Activated CD4-positive, alpha-beta T cell treated with anti-CD3 and anti-CD28 coated beads for 1 hour (primary cell): ENCODE results near the gene SLC9A1.

Source experiments
- DNase-seq: peaks from one replicate; pipeline ENCODE4 v3.0.0-alpha.2; 2020

Gene SLC9A1

DNA sequence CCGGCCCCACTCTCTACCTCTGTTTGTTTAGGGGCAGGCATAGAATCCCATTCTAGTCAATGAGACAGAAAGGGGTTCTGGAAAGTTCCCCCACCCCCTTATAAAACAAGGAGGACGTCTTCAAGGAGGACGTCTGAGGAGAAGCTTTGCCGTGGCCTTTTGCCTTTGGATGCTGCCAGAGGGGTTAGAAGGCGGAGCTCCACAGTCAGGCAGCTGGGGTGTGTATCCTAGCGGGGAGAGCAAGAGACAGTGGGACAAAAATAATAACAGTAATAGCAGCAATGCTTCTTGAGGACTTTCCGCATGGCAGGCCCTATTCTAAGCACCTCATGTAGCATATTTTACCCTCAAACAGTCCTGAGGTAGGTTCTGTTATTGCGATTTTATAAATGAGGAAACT lies 94.0 kb downstream of the SLC9A1 start:
- DNase-seq = no peak

DNA sequence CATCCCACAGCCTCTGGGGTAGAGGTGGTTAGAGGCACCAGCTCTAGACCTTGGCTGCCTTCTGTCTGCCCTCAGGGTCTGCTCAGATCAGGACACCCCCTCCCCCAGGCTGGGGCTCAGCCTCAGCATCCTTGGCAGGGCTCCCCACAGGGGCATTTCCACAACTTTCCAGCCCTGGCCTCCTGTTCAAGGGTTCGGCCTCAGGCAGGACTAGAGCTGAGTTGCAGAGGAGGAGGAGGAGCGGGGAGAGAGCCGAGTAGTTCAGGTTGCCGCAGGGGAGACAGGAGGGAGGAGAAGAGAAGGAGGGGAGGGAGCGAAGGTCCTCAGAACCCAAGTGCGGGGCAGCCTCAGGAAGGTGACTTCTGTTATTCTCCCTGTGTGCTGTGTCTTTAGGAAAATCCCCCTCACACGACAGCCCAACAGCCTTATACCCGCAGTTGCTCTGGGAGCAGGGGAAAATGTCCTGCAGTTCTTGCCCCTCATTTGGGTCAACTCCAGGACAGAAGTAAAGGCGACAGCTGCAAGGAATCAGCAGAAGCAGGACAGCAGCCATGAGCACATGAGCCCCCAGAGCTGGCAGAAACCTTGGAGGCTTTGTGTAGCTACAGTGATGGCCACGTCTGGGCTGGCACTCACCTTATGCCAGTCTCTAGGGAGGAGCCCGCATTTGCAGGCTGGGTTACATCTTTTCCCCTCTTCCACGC lies 95.8 kb downstream of the SLC9A1 start:
- DNase-seq = no peak

DNA sequence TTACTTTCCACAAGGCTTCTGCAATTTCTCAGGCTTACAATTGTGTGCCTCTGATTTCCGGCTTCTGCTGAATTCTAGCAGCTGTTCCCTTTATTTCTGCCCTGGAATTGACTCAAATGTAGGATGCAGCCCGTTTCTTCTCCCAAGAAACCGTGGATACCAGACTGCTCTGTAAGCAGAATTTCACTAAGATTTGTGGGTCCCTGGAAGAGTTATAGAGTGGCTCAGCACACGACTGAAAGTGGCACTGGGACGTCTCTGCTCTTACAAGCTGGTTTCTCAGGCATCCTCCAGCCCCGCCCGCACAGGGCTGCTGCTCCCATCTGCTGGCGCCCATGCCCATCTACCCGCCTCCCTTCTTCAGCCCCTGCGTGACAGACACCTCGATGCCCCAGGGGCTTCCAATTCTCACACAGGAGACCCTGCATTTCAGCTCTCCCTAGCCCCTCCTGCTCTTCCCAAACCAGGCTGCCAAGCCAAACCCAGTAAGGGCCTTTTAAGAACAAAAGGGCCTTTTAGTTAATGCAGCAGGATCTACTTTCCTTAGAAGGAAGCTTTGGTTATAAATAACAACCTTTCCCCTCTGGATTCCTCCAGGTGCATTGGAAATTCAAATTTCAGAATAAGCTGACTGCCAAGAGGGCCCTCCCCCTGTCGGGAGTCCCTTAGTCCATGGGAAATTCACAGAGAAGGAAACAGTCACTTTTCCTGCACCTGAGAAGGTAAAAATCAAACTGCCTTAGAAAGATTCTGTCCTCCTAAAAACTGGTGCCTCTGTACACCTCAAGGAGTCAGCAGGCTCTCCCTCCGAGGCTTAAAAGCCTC lies 96.9 kb downstream of the SLC9A1 start:
- no peak for DNase-seq

DNA sequence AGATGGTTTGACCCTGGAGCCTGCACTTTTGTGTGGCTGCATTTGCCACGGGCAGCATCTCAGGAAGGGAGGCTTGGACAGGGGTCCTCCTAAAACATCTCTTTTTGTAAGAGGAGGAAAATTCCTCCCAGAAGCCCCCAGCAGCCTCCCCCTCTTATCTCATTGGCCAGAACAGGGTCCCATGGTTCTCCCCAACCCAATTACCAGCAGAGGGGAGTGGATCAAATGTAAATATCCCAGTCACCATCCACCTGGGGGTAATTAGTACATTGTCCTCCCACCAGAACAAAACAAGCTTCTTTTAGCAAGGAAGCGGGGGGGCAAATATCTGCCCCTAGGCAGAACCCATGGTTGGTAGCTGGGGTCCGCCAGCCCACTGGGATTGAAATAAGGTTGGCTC lies 97.5 kb downstream of the SLC9A1 start:
- no peak for DNase-seq

DNA sequence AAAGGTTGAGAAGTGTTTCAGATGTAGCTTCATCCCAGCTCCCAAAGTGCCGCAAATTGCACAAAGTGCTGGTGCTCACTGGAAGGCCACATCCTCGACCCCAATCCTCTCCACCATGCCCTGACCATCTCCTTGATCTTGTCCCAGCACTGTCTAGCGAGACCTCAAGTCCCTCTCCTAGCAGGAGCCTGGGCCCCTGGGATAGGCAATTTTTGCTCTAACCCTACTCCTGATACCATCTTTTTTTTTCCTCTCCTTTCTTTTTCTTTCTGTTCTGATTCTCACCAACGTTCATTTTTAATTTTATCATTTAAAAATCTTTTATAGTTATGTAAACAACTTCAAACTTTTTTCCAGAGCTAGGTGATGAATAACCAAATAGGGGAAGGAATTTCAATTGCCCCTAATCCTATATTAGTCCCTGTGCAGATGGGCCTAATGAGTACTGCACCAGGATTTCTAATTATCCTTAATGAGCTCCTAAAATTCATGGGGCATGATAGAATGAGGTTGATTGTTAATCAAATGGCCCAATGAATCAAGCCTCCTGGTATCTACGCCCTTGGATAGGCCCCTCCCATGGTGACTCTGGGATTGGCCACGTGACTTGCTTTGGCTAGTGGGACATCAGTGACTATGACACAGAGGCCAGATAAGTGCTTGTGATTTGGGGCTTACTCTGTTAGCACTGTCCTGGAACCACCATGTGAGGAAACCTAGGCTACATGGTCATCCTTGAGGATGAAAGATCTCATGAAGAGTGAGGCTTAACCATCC lies 100.8 kb downstream of the SLC9A1 start:
- DNase-seq = no peak

DNA sequence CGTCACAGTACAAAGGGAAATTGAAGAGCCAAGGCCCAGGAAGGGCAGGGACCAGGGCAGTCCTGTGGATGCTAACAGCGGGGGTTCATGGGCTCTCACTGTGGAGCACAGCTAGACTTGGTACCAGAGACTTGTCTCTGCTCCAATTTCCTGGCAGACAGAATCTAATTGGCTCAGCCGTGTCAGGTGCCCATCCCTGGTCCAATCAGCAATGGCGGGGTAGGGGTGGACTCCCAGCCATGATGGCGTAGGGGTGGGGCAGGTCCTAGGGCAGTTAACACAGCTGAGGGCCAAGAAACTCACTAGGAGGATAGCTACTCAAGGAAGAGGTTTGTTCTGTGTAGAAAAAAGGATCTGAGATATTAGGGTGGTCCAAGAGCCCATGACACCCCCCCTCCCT lies 102.4 kb downstream of the SLC9A1 start:
- no peak for DNase-seq

DNA sequence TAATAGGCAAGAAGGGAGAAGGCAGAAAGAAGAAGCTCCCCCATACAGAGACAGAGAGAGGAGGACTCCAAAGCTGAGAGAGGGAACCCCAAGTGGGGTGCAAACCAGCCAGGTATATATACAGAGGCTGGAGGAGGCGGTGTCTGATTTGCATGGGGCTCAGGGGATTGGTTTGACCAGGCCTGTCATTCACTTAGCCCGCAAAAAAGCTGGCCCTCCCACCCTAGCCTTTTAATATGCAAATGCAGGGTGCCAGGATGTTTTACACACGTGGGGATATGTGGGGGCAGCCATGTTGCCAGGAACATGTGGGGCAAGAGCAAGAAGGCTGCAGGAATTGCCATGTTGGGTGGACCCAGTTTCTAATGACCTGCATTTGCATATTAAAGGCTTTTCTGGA lies 105.3 kb downstream of the SLC9A1 start:
- no peak for DNase-seq

DNA sequence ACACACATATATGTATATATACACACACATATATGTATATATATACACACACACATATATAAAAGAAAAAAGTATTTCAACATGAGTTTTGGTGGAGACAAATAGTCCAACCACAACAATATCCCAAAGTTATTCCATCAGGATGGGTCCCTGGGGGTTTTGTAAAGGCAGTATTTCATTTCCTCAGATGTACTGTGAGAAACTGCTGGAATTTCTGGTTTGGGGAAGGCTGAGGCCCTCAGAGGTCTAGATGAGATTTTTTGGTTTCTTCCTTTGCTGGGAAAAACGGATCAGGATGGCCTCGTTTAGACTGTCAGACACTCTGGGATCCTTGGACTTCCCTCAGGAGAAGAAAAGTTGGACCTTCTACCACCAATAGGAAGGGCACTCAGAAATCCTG lies 105.8 kb downstream of the SLC9A1 start:
- DNase-seq = no peak
